Skeletal muscle satellite cell (primary cell): ENCODE measurements around the gene CYP4A11. TPM values are rescaled to one million over a fixed set of nuclear protein-coding genes. Genes with fewer than 3 reads are reported as not detected.
"Not testable (repeated sequence)": the region's sequence is repeated elsewhere in the genome, so short reads cannot be mapped to it uniquely, and the experiment has no call there.

ENCODE experiments used
- H3K27me3 ChIP-seq: 2 replicates; pipeline ENCODE4 v1.7.0; 2013; ENCODE audit warnings: low read length; ENCODE audit not compliant: control insufficient read depth, insufficient read depth
- H3K36me3 ChIP-seq: 2 replicates; pipeline ENCODE4 v1.7.0; 2013; ENCODE audit warnings: mild to moderate bottlenecking, control low read depth, low read length; ENCODE audit not compliant: insufficient read depth
- H3K4me1 ChIP-seq: 2 replicates; pipeline ENCODE4 v1.7.0; 2013; ENCODE audit warnings: low read length; ENCODE audit not compliant: control insufficient read depth, insufficient read depth
- H3K4me2 ChIP-seq: 2 replicates; pipeline ENCODE4 v1.7.0; 2013; ENCODE audit warnings: mild to moderate bottlenecking, low read length
- H3K4me3 ChIP-seq: 2 replicates; pipeline ENCODE4 v1.7.0; 2013; ENCODE audit warnings: low read length
- H3K9ac ChIP-seq: 2 replicates; pipeline ENCODE4 v1.7.0; 2013; ENCODE audit warnings: mild to moderate bottlenecking, low read depth, low read length, moderate library complexity
- H3K9me3 ChIP-seq: replicated peaks from 2 replicates; pipeline ENCODE4 v1.7.0; 2013; ENCODE audit warnings: mild to moderate bottlenecking, control low read depth, low read length
- total RNA-seq: library from RNA; depleted of rRNA; stranded (reverse); fragments of >200 nt; gene quantifications from 2 replicates; pipeline ENCODE4 v1.2.3, GENCODE V29; 2012; rRNA removed

CYP4A11 gene, protein sequence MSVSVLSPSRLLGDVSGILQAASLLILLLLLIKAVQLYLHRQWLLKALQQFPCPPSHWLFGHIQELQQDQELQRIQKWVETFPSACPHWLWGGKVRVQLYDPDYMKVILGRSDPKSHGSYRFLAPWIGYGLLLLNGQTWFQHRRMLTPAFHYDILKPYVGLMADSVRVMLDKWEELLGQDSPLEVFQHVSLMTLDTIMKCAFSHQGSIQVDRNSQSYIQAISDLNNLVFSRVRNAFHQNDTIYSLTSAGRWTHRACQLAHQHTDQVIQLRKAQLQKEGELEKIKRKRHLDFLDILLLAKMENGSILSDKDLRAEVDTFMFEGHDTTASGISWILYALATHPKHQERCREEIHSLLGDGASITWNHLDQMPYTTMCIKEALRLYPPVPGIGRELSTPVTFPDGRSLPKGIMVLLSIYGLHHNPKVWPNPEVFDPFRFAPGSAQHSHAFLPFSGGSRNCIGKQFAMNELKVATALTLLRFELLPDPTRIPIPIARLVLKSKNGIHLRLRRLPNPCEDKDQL
- total RNA-seq: not detected in 2 replicates

DNA sequence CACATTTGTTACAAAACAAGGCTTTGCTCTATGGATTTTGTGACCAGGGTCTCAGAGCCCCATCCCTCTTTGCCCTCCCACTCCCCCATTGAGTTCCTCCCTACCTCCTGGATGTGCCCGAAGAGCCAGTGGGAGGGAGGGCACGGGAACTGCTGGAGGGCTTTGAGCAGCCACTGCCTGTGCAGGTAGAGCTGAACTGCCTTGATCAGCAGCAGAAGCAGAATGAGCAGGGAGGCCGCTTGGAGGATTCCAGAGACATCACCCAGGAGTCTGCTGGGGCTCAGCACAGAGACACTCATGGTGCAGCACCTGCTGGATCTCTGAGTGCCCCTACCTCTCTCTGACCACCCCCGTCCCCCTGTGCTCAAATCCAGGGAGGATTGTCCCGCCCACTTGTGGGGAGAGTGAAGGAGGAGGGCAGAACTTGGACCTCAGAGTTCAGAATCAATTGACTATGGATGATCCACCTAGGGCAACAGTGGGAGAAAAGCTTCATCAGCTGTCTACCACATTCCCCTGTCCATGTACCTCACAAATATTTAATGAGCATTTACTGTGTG, at the start of gene CYP4A11:
CYP4A11 (minus strand) TSS at position 342 of the 560 bp plus-strand sequence; CDS start at position 299, 43 bp downstream.
- no peak within 1 kb of the TSS for H3K9ac ChIP-seq
- no peaks in the 10 kb centered on the region for H3K36me3 ChIP-seq
- H3K4me3 ChIP-seq: no peak within 1 kb of the TSS
- H3K4me1 ChIP-seq: no peaks in the 10 kb centered on the region
- no peak within 1 kb of the TSS for H3K4me2 ChIP-seq
- H3K27me3 ChIP-seq: no peaks in the 10 kb centered on the region
- H3K9me3 ChIP-seq: no peaks in the 10 kb centered on the region

DNA sequence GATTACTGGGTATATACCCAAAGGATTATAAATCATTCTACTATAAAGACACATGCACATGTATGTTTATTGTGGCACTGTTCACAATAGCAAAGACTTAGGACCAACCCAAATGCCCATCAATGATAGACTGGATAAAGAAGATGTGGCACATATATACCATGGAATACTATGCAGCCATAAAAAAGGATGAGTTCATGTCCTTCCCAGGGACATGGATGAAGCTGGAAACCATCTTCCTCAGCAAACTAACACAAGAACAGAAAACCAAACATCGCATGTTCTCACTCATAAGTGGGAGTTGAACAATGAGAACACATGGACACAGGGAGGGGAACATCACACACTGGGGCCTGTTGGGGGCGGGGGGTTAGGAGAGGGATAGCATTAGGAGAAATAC, 49.3 kb upstream of the CYP4A11 start:
- not testable (repeated sequence) for H3K36me3 ChIP-seq, H3K9me3 ChIP-seq, H3K27me3 ChIP-seq

DNA sequence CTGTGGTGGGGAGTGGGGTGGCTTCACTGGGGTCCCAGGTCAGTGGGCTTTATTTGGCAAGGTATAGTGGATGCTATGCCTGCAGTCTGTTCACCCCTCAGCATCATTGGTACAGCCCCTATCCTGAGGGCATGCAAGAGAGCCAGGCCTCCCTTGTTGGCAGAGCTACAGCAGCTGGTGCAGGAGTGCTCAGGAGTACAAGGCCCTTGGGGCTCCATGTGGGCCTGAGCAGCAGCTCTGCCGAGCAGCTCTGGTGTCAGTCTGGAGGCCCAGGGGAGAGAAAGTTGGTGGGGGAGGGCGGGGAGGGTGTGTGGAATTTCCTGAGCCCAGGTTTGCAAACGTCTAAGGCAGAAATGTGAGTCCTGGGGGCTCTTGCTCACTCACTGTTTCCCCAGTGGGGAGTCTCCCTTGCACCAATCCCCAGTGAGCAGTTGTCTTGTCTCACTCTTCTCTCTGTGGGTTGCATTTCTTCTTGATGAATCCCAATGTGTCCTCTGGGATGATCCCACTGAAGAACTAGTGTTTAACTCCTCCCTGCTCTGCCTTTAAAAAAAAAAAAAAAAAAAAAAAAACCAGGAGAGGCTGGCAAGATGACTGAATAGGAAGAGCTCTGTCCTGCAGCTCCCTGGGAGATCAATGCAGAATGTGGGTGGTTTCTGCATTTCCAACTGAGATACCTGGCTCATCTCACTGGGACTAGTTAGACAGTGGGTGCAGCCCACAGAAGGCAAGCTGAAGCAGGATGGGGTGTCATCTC, 42.7 kb upstream of the CYP4A11 start:
- Histone ChIP-seq H3K9me3 (peaks cover 5% of the 10 kb centered on the region), H3K4me1 (no peaks in the 10 kb centered on the region), H3K4me2 (no peak overlapping the region), H3K4me3 (no peak overlapping the region), H3K36me3 (no peaks in the 10 kb centered on the region), H3K27me3 (no peaks in the 10 kb centered on the region), H3K9ac (no peak overlapping the region)

More for the DNA sequence above, 49.3 kb upstream of the CYP4A11 start:
- not testable (repeated sequence) for H3K4me2 ChIP-seq, H3K9ac ChIP-seq, H3K4me1 ChIP-seq, H3K4me3 ChIP-seq

DNA sequence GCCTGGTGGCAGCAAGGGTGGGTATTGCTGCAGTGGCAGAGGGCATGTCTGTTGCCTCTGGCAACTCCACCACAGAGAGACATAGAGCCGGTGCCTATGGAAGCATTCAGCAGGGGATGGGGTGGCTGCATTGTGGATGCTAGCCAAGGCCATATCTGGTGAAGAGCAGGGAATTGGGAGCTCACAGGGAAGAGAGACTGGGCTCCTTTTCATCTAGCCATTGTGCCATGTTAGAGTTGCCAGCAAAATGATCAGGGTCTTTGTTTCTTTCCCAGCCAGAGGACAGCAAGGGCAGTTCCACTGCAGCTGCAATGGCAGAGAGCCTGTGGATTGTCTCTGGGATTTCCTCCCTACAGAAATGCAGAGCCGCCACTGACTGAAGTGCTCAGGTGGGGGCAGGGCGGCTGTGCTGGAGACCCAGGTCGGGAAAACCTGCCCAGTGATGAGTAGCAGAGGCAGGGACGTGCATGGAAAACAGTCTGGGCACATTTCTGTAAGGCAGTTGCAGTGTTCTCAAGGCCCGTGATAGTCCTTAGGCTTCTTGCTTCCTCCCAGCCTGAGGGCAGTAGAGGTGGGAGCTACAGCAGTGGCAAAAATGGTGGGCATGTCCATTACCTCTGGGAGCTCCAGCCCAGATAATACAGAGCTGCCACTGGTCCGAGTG, 42.0 kb upstream of the CYP4A11 start:
- no peak overlapping the region for H3K4me3 ChIP-seq
- no peak overlapping the region for H3K9ac ChIP-seq
- H3K27me3 ChIP-seq: no peaks in the 10 kb centered on the region
- H3K4me2 ChIP-seq: no peak overlapping the region
- H3K4me1 ChIP-seq: no peaks in the 10 kb centered on the region
- no peaks in the 10 kb centered on the region for H3K36me3 ChIP-seq
- H3K9me3 ChIP-seq: peaks cover 5% of the 10 kb centered on the region

DNA sequence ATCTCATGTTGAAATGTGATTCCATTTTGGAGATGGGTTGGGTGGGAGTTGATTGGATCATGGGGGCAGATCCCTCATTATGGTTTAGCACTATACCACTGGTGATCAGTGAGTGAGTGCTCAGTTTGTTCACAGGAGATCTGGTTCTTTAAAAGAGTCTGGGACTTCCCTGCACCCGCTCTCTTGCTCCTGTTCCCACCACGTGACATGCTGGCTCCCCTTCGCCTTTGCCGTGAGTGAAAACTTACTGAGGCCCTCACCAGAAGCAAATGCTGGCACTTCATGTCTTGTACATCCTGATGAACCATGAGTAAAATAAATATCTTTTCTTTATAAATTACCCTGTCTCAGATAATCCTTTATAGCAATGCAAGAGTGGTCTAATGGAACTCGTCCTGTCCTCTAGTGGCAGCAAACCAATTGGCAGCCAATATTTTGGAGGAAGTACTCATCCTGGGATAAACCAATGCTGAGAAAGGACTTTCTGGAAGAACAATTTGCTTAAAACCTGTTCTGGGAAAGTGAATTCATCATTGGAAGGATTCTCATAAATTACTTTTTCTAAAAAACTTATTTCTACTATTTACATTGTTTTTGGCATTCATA, 27.8 kb upstream of the CYP4A11 start:
- Histone ChIP-seq H3K4me1 (no peaks in the 10 kb centered on the region), H3K27me3 (no peaks in the 10 kb centered on the region), H3K9ac (no peak overlapping the region), H3K4me2 (no peak overlapping the region), H3K4me3 (no peak overlapping the region), H3K36me3 (no peaks in the 10 kb centered on the region), H3K9me3 (no peaks in the 10 kb centered on the region)

DNA sequence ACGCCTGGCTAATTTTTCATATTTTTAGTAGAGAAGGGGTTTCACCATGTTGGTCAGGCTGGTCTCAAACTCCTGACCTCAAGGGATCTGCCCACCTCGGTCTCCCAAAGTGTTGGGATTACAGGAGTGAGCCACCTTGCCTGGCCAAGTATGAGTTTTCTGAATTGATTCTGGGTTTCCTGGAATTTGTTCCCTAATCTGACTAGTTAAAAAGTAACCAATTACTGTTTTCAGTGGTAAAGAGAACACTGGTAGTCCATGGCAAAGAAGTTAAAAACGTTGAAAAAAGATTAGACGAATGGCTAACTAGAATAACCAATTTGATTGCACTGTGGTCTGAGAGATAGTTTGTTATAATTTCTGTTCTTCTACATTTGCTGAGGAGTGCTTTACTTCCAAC, 21.0 kb upstream of the CYP4A11 start:
- not testable (repeated sequence) for H3K4me1 ChIP-seq, H3K4me2 ChIP-seq, H3K36me3 ChIP-seq, H3K4me3 ChIP-seq, H3K9me3 ChIP-seq, H3K27me3 ChIP-seq, H3K9ac ChIP-seq

DNA sequence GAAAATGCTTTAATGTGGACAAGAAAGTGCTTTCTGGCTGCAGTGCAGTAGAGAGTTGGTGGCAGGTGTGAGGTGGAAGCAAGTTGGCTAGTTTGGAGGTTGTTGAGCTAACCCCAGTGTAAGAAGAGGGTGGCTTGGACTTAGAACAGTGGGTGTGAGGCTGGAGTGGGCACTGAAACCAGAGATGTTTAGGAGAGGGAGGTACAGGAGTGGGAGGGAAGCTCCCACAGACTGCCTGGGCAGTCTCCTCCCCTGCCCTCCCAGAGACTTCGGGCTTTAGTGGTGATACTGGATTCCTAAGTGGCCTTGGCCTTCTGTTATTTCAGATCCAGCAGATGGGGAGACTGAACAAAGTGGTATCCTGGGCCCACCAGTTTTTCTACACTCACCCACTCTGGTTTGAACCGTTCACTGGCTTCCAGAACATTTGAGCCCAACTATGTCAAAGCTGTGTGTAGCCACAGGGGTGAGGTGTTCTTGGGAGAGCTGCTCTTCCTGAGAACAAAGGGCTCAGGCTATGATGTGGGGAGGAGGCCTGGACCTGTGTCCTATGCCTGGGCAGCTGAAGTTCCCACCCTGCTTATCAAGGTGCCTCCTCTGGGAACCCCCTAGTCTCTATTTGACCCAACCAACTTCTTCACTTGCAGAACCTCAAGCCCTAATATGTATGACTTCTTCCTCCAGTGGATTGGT, 19.9 kb upstream of the CYP4A11 start:
- no peak overlapping the region for H3K9ac ChIP-seq
- no peaks in the 10 kb centered on the region for H3K4me1 ChIP-seq
- no peaks in the 10 kb centered on the region for H3K9me3 ChIP-seq
- H3K36me3 ChIP-seq: no peaks in the 10 kb centered on the region
- H3K4me3 ChIP-seq: no peak overlapping the region
- no peaks in the 10 kb centered on the region for H3K27me3 ChIP-seq
- H3K4me2 ChIP-seq: no peak overlapping the region

DNA sequence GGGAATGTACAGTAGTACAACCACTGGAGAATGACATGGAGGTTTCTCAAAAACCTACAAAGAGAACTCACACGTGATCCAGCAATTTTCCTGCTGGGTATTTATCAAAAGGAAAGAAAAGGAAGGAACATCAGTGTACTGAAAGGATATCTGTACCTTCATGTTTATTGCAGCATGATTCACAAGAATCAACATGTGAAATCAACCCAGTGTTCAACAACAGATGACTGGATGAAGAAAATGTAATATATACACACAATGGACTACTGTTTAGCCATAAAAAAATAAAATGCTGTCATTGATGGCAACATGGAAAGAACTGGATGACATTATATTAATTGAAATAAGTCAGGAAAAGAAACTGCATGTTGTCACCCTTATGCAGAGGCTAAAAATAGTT, 19.0 kb upstream of the CYP4A11 start:
- H3K4me1 ChIP-seq: no peaks in the 10 kb centered on the region
- no peaks in the 10 kb centered on the region for H3K9me3 ChIP-seq
- H3K9ac ChIP-seq: no peak overlapping the region
- no peaks in the 10 kb centered on the region for H3K36me3 ChIP-seq
- no peaks in the 10 kb centered on the region for H3K27me3 ChIP-seq
- H3K4me2 ChIP-seq: no peak overlapping the region
- H3K4me3 ChIP-seq: no peak overlapping the region

DNA sequence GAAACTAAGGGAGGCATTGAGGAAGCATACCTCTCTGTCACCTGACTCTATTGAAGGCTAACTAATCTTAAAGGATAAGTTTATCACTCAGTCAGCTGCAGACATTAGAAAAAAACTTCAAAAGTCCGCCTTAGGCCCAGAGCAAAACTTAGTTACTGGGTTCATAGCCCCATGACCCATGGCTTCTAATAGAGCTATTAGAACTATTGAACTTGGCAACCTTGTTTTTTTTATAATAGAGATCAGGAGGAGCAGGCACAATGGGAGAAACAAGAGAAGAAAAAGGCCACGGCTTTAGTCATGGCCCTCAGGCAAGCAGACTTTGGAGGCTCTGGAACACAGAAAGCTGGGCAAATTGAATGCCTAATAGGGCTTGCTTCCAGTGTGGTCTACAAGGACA, 13.8 kb upstream of the CYP4A11 start:
- H3K36me3 ChIP-seq, H3K27me3 ChIP-seq, H3K9ac ChIP-seq, H3K4me2 ChIP-seq, H3K4me1 ChIP-seq, H3K4me3 ChIP-seq, H3K9me3 ChIP-seq: not testable (repeated sequence)

DNA sequence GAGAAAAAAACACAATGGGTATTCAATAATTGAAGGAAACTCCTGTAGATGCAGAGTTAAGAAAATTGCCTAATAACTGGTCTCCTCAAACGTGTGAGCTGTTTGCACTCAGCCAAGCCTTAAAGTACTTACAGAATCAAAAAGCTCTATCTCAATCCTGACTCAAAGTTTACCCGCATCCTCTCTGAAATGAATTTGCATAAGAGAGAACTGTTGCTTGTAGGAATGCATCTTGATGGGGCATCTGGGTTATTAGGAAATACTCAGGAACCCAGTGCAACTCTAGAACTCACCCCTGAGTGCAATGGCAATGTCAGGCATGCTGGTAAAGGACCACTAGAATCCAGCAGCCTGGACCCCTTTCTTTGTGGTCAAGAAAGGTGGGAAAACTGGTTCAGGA, 12.6 kb upstream of the CYP4A11 start:
- not testable (repeated sequence) for H3K4me2 ChIP-seq

DNA sequence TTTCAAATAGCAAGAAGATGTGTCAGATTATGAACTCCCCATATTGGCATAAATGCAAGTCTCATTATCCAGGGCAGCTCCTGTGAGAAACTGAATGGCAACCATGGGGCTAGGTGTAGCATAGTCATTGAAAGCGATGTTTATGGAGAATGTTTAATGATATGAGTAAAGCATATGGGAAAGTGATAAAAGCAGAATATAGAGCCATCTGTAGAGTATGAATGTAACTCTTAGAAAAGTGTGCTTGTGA, 8.1 kb upstream of the CYP4A11 start:
- H3K27me3 ChIP-seq, H3K4me3 ChIP-seq, H3K4me1 ChIP-seq, H3K4me2 ChIP-seq, H3K9me3 ChIP-seq, H3K36me3 ChIP-seq, H3K9ac ChIP-seq: not testable (repeated sequence)

More for the DNA sequence above, 12.6 kb upstream of the CYP4A11 start:
- H3K4me1 ChIP-seq, H3K4me3 ChIP-seq, H3K36me3 ChIP-seq, H3K9ac ChIP-seq, H3K27me3 ChIP-seq, H3K9me3 ChIP-seq: not testable (repeated sequence)
